Endothelial cell of umbilical vein (primary cell): Measurements from ENCODE around the gene LAMA5. TPM values are rescaled to one million over a fixed set of nuclear protein-coding genes. Genes with fewer than 3 reads are reported as not detected.

Experiments used
- BruUV-seq: library from RNA; stranded (reverse); fragments of 400-500 nt; replicated peaks from 2 replicates; lab custom pipeline; 2021; lab: Mats Ljungman, UMichigan
- CTCF ChIA-PET: fragments of 300-600, 350-600 bp; sonication (Branson Sonifier 250); formaldehyde crosslinking; loops from one replicate; lab custom pipeline; 2021; ENCODE audit warnings: antibody characterized with exemption, inconsistent platforms; lab: Charles Lee
- POLR2A ChIA-PET: fragments of 300-600, 350-600 bp; sonication (Branson Sonifier 250); formaldehyde crosslinking; loops from one replicate; lab custom pipeline; 2021; ENCODE audit warnings: antibody characterized with exemption, inconsistent platforms; lab: Charles Lee
- DNase-seq: peaks from one replicate; pipeline ENCODE4 v3.0.0-alpha.2; 2011; ENCODE audit warnings: low read depth, low spot score
- FAIRE-seq: peaks from 2 replicates; lab custom pipeline; 2011; peaks lifted over from hg19 to GRCh38; lab: Jason Lieb, UNC
- H2AFZ ChIP-seq: 2 replicates; pipeline ENCODE4 v1.6.0; 2012; ENCODE audit warnings: low read depth, low read length, control low read depth, inconsistent platforms
- H3K27ac ChIP-seq: 2 replicates; pipeline ENCODE4 v1.5.1; 2011; ENCODE audit warnings: low read depth, mild to moderate bottlenecking, control low read depth, low read length, moderate library complexity; ENCODE audit not compliant: insufficient read depth
- H3K27me3 ChIP-seq, 2 experiments: 2 replicates each; pipeline versions ENCODE4 v1.6.0 to v1.6.1; 2011; ENCODE audit warnings: low read length in 2 of 2, mixed read lengths in 1 of 2; ENCODE audit not compliant: control insufficient read depth in 2 of 2, insufficient read depth in 2 of 2
- H3K36me3 ChIP-seq, 2 experiments: 2 replicates in 1 of 2; 3 replicates in 1 of 2; pipeline ENCODE4 v1.5.1; 2011; ENCODE audit warnings: low read length in 2 of 2, mild to moderate bottlenecking in 1 of 2, moderate library complexity in 1 of 2; ENCODE audit not compliant: control insufficient read depth in 2 of 2, insufficient read depth in 2 of 2; ENCODE audit errors: extremely low read depth in 1 of 2
- H3K4me1 ChIP-seq: 3 replicates; pipeline ENCODE4 v1.5.1; 2011; ENCODE audit warnings: mild to moderate bottlenecking, low read length; ENCODE audit not compliant: control insufficient read depth, insufficient read depth; ENCODE audit errors: extremely low read depth
- H3K4me2 ChIP-seq: 2 replicates; pipeline ENCODE4 v1.6.1; 2011; ENCODE audit warnings: low read length, control low read depth, mixed read lengths; ENCODE audit not compliant: insufficient read depth
- H3K4me3 ChIP-seq, 3 experiments: fragments of 200-600 bp in 1 of 3; sonication (generic), shearing (Covaris generic) in 1 of 3; replicated peaks in 1 of 3; 2 replicates each; pipeline ENCODE4 v1.5.1; 2011 to 2016; ENCODE audit warnings: control low read depth in 3 of 3, low read length in 3 of 3, mild to moderate bottlenecking in 2 of 3, inconsistent platforms in 1 of 3, low read depth in 1 of 3, moderate library complexity in 1 of 3; ENCODE audit not compliant: insufficient read depth in 1 of 3
- H3K79me2 ChIP-seq: 2 replicates; pipeline ENCODE4 v1.6.0; 2012; ENCODE audit warnings: low read length, inconsistent platforms; ENCODE audit not compliant: control insufficient read depth, insufficient read depth
- H3K9ac ChIP-seq: replicated peaks from 2 replicates; pipeline ENCODE3; 2011; ENCODE audit warnings: low read length, control low read depth; ENCODE audit not compliant: insufficient read depth; ENCODE audit errors: extremely low read depth
- H3K9me1 ChIP-seq: replicated peaks from 3 replicates; pipeline ENCODE4 v1.6.0; 2011; ENCODE audit warnings: mild to moderate bottlenecking, low read length; ENCODE audit not compliant: control insufficient read depth, insufficient read depth; ENCODE audit errors: extremely low read depth
- H3K9me3 ChIP-seq: replicated peaks from 2 replicates; pipeline ENCODE4 v1.5.1; 2012; ENCODE audit warnings: low read length, inconsistent platforms; ENCODE audit not compliant: control insufficient read depth, insufficient read depth
- H4K20me1 ChIP-seq: replicated peaks from 2 replicates; pipeline ENCODE3; 2011; ENCODE audit warnings: mild to moderate bottlenecking, low read length; ENCODE audit not compliant: control insufficient read depth, insufficient read depth; ENCODE audit errors: extremely low read depth
- CTCF ChIP-seq, 2 donors: IDR thresholded peaks; 1 replicate in 1 of 2; 2 replicates in 1 of 2; pipeline ENCODE4 v1.5.1; 2011; ENCODE audit warnings: low read length in 2 of 2, mild to moderate bottlenecking in 2 of 2, moderate library complexity in 2 of 2, control low read depth in 1 of 2, inconsistent platforms in 1 of 2, low read depth in 1 of 2; ENCODE audit not compliant: insufficient read depth in 1 of 2; ENCODE audit errors: extremely low read depth in 1 of 2
- EZH2 ChIP-seq: IDR thresholded peaks from 2 replicates; pipeline ENCODE4 v1.6.1; 2012; ENCODE audit warnings: borderline replicate concordance, low read depth, mild to moderate bottlenecking, moderate library complexity, low read length, inconsistent platforms; ENCODE audit not compliant: severe bottlenecking
- FOS ChIP-seq: IDR thresholded peaks from 2 replicates; pipeline ENCODE4 v1.6.1; 2011; ENCODE audit warnings: mild to moderate bottlenecking, low read length, moderate library complexity, borderline replicate concordance; ENCODE audit not compliant: insufficient read depth
- GATA2 ChIP-seq: IDR thresholded peaks from 2 replicates; pipeline ENCODE4 v1.7.0; 2011; ENCODE audit warnings: low read depth, mild to moderate bottlenecking, moderate library complexity, mixed read lengths, low read length; ENCODE audit not compliant: insufficient read length, insufficient read depth
- JUN ChIP-seq: IDR thresholded peaks from 2 replicates; pipeline ENCODE4 v1.6.1; 2011; ENCODE audit warnings: borderline replicate concordance, low read depth; ENCODE audit not compliant: insufficient read length, insufficient read depth
- MAX ChIP-seq: IDR thresholded peaks from 2 replicates; pipeline ENCODE4 v1.6.1; 2011; ENCODE audit not compliant: insufficient read depth, insufficient read length
- MYC ChIP-seq: IDR thresholded peaks from one replicate; pipeline ENCODE4 v1.6.1; 2011; ENCODE audit warnings: mild to moderate bottlenecking, low read depth, low read length
- POLR2A ChIP-seq: IDR thresholded peaks from 2 replicates; pipeline ENCODE4 v1.6.1; 2012; ENCODE audit warnings: low read depth, mild to moderate bottlenecking, control low read depth, low read length
- POLR2AphosphoS5 ChIP-seq: IDR thresholded peaks from 2 replicates; pipeline ENCODE4 v1.6.1; 2012; ENCODE audit warnings: low read depth, mild to moderate bottlenecking, control low read depth, low read length, moderate library complexity; ENCODE audit not compliant: insufficient read depth
- dilution Hi-C: fragments of 300-500 bp; cut with MboI; formaldehyde crosslinking; loops from one replicate; pipeline ENCODE4 v1.15.0; 2019; ENCODE audit warnings: low sequenced_read_pairs; ENCODE audit not compliant: extremely low pct_ligation_motif_present
- intact Hi-C: fragments of 100-400 bp; cut with micrococcal nuclease; formaldehyde crosslinking; loops from one replicate; pipeline ENCODE4 v1.10.0; 2022
- polyA plus RNA-seq, 4 experiments: library from polyadenylated mRNA; depleted of rRNA in 3 of 4; stranded (reverse) in 3 of 4; unstranded in 1 of 4; fragments of >200 nt; gene quantifications; 2 replicates each; pipeline versions ENCODE4 v1.2.1 to v1.2.3, GENCODE V29; 2011 to 2012; ENCODE audit warnings: missing spikeins in 1 of 4
- total RNA-seq: library from RNA; stranded (reverse); gene quantifications from 2 replicates; pipeline ENCODE4 v1.2.3, GENCODE V29; 2021

The LAMA5 gene
- total and polyA plus RNA-seq, 2 donors (not counting 3 experiments of a cell fraction or from before 2014, with no cell fraction given) = 24.0 to 145 TPM

- H3K27me3 ChIP-seq = no peaks in the 10 kb centered on the region
- intact Hi-C loops = loop anchor here (5.0 kb wide), 1 partner anchor 35 kb away; no protein-coding TSS in a partner anchor
- FAIRE-seq = no peak
These were observed 45.1 kb downstream of the LAMA5 start for GRCh38 chr20:62321975-62322374.

More at GRCh38 chr20:62321975-62322374, 45.1 kb downstream of the LAMA5 start:
- no peaks in the 10 kb centered on the region for H3K9me1 ChIP-seq
- no TSS peak for BruUV-seq
- peaks cover 20 to 33% of the 10 kb centered on the region in 2 experiments for H3K36me3 ChIP-seq
- no peak overlapping the region for H3K4me2 ChIP-seq
- H3K9ac ChIP-seq = no peak overlapping the region
- dilution Hi-C loops = no loop called here
- H4K20me1 ChIP-seq = no peaks in the 10 kb centered on the region
- ChIA-PET CTCF (no interaction called here), POLR2A (no interaction called here)
- no peaks in the 10 kb centered on the region for H3K4me1 ChIP-seq
- no peaks in the 10 kb centered on the region for H3K9me3 ChIP-seq
- H3K4me3 ChIP-seq = no peak overlapping the region
- peaks cover 2% of the 10 kb centered on the region for H3K79me2 ChIP-seq
- H2AFZ ChIP-seq = no peak overlapping the region
- no peak for DNase-seq
- TF ChIP-seq FOS (no peak), JUN (no peak), MAX (no peak), CTCF (IDR thresholded peaks at IDR 0.05; ENCODE audit: extremely low read depth in 1 of 2, insufficient read depth in 1 of 2, low read depth in 1 of 2, low read length in 2 of 2) (no peak), GATA2 (no peak), POLR2A (no peak), MYC (no peak), POLR2AphosphoS5 (no peak), EZH2 (no peak)
- no peak overlapping the region for H3K27ac ChIP-seq
